ENCODE results near the gene HEXA. TPM values are rescaled to one million over a fixed set of nuclear protein-coding genes. Genes with fewer than 3 reads are reported as not detected.

Gene HEXA
- total RNA-seq, 2 donors from 2014 or later = 79.5 to 89.8 TPM

DNA sequence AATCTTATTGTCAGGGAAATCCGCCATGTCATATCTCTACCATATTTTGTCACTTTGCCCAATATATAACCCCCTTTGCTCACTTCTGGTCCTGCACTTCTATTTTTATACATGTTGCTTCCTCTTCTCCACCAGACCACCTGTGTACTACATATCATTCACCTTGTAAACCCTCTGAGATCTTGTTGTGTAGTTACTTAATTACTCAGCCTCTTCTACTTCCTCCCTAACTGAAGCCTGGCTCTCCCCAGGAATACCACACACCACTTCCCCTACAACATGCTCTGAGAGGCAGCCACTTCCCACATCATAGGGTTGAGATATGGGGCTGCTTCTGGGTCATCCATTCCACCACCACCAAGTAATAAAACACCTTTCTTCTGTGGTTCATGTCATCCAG, 10.0 kb downstream of the HEXA start:
- ATAC-seq (ENCODE audit: insufficient number of reproducible peaks, low FRiP score, low read depth) = no peak
- H3K4me3 ChIP-seq = no peak overlapping the region

DNA sequence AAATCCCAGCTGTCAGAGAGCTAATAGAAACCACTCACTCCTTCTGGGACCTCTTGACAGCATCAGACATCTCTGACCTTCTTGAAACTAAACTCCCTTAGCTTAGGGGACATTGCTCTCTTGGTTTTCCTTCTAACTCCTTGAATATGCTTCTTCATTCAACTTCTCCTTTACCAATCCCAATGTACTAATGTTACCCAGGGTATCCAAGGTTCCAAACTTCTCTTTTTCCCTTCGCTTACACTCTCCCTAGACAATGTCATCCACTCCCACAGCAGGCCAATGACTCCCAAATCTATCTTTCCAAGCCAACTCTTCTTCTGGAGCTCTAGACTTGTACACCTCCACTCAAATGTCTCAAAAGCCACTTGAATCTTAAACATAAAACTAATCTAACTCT, 14.6 kb downstream of the HEXA start:
- ATAC-seq (ENCODE audit: insufficient number of reproducible peaks, low FRiP score, low read depth) (no peak), DNase-seq (ENCODE audit: low spot score) (no peak)
- TF ChIP-seq, protein P1, sequence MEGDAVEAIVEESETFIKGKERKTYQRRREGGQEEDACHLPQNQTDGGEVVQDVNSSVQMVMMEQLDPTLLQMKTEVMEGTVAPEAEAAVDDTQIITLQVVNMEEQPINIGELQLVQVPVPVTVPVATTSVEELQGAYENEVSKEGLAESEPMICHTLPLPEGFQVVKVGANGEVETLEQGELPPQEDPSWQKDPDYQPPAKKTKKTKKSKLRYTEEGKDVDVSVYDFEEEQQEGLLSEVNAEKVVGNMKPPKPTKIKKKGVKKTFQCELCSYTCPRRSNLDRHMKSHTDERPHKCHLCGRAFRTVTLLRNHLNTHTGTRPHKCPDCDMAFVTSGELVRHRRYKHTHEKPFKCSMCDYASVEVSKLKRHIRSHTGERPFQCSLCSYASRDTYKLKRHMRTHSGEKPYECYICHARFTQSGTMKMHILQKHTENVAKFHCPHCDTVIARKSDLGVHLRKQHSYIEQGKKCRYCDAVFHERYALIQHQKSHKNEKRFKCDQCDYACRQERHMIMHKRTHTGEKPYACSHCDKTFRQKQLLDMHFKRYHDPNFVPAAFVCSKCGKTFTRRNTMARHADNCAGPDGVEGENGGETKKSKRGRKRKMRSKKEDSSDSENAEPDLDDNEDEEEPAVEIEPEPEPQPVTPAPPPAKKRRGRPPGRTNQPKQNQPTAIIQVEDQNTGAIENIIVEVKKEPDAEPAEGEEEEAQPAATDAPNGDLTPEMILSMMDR (IDR thresholded peaks at IDR 0.05) = no peak
- Histone ChIP-seq H3K9me3 (no peaks in the 10 kb centered on the region), H3K27ac (no peak overlapping the region), H3K27me3 (replicated peaks; ENCODE audit: insufficient read depth) (no peaks in the 10 kb centered on the region), H3K36me3 (peaks cover 3% of the 10 kb centered on the region), H3K4me1 (ENCODE audit: control insufficient read depth in 1 of 2, low read depth in 2 of 2) (peaks cover 0 to 4% of the 10 kb centered on the region in 2 donors), H3K4me3 (no peak overlapping the region)

More for the DNA sequence above, 10.0 kb downstream of the HEXA start:
- no peak for DNase-seq (ENCODE audit: low spot score)
- Histone ChIP-seq H3K4me1 (ENCODE audit: control insufficient read depth in 1 of 2, low read depth in 2 of 2) (peaks cover 0 to 8% of the 10 kb centered on the region in 2 donors), H3K27me3 (replicated peaks; ENCODE audit: insufficient read depth) (no peaks in the 10 kb centered on the region), H3K9me3 (no peaks in the 10 kb centered on the region), H3K36me3 (peaks cover 4% of the 10 kb centered on the region), H3K27ac (no peak overlapping the region)
- TF ChIP-seq, protein P1 (IDR thresholded peaks at IDR 0.05) = no peak

DNA sequence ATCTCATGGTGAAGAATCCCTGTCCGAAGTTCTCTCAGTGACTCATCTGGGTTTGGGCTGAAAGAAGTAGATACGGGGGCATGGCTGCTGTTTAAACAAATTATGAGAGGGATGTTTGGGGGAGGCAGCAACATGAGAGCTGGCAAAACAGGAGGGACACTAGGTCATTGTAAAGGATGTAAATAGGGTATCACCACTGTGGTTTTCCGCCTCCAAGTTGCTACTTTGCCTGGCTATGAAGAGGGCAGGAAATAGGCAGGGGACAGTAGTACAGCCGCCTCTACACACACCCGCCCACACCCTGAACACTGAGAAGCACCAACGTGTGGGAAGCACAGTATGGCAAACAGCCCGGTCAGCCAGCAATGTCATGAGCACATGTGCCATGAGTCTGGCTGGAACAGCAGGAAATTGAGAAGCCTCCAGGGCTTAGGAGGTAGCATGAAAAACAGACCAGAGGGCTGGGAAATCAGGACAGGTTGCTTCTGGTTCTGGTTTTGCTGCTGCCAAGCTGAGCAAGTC, 17.1 kb downstream of the HEXA start:
- Histone ChIP-seq H3K27ac (no peak overlapping the region), H3K4me3 (no peak overlapping the region), H3K9me3 (no peaks in the 10 kb centered on the region), H3K4me1 (ENCODE audit: control insufficient read depth in 1 of 2, low read depth in 2 of 2) (peaks cover 0 to 4% of the 10 kb centered on the region in 2 donors), H3K36me3 (peaks cover 23% of the 10 kb centered on the region), H3K27me3 (replicated peaks; ENCODE audit: insufficient read depth) (no peaks in the 10 kb centered on the region)
- DNase-seq (ENCODE audit: low spot score) (no peak), ATAC-seq (ENCODE audit: insufficient number of reproducible peaks, low FRiP score, low read depth) (no peak)
- TF ChIP-seq, protein P1 (IDR thresholded peaks at IDR 0.05) = no peak

DNA sequence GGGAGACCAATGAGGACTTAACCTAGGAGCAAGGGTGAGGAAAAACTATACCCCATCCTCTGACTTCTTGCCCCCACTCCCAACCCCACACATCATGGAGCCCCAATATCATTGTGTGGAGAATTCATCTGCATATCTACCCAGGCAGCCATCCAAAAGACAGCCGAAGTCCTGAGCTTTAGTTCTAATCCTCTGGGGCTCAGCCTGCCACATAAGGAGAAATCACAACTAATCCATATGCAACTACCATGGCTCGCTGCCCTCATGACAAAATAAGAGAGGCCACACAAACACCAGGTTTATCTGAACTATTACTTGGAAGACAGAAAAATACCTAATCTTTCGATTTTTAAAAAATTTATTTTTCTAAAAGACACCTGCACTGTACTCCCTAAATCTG, 17.7 kb downstream of the HEXA start:
- H3K27ac ChIP-seq = no peak overlapping the region
- H3K36me3 ChIP-seq = peaks cover 29% of the 10 kb centered on the region

DNA sequence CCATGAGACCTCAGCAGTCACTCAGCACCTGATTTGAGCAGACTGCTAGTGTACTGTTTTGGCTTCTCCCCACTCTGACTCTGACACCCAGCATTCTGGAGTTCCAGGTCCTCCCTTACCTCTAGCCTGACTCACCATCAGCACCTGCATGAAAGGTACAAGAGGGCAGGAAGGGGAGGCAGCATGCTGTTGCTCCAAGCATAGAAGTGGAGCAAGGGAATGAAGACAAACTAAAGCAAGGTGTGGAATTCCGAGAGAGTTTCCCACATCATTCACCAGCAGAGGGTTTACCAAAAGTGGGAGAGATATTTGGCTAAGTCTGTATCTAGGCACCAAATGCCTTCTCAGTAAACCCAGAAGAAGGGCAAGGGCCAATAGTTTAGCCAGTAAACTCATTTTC, 21.3 kb downstream of the HEXA start:
- H3K36me3 ChIP-seq = peaks cover 56% of the 10 kb centered on the region
- peaks cover 0 to 4% of the 10 kb centered on the region in 2 donors for H3K4me1 ChIP-seq (ENCODE audit: control insufficient read depth in 1 of 2, low read depth in 2 of 2)
- H3K4me3 ChIP-seq = no peak overlapping the region
- no peaks in the 10 kb centered on the region for H3K27me3 ChIP-seq (replicated peaks; ENCODE audit: insufficient read depth)
- TF ChIP-seq, protein P1 (IDR thresholded peaks at IDR 0.05) = no peak
- H3K27ac ChIP-seq = no peak overlapping the region
- no peaks in the 10 kb centered on the region for H3K9me3 ChIP-seq
- ATAC-seq (ENCODE audit: insufficient number of reproducible peaks, low FRiP score, low read depth) = no peak
- DNase-seq (ENCODE audit: low spot score) = no peak

More for the DNA sequence above, 17.7 kb downstream of the HEXA start:
- ATAC-seq (ENCODE audit: insufficient number of reproducible peaks, low FRiP score, low read depth) (no peak), DNase-seq (ENCODE audit: low spot score) (no peak)
- Histone ChIP-seq H3K4me3 (no peak overlapping the region), H3K27me3 (replicated peaks; ENCODE audit: insufficient read depth) (no peaks in the 10 kb centered on the region), H3K9me3 (no peaks in the 10 kb centered on the region), H3K4me1 (ENCODE audit: control insufficient read depth in 1 of 2, low read depth in 2 of 2) (peaks cover 0 to 4% of the 10 kb centered on the region in 2 donors)
- TF ChIP-seq, protein P1 (IDR thresholded peaks at IDR 0.05) = no peak
